ENCODE measurements around the gene DNMT1.
A peak's percentile ranks its signal among the peaks of the same experiment; 100 is the strongest.

DNMT1 gene

GRCh38 chr19:10231612-10232228 is 37.0 kb upstream of the DNMT1 start:
- no peak for TF ChIP-seq FOXP2 (optimal IDR thresholded peaks at IDR 0.05; ENCODE audit: control extremely low read depth, extremely low read length, insufficient read depth)
- no peak for TF ChIP-seq POLR2AphosphoS5 (IDR thresholded peaks at IDR 0.05; ENCODE audit: borderline replicate concordance, low read depth, low read length)
- no peak for DNase-seq (ENCODE audit: low read depth, low spot score)
- Histone ChIP-seq H3K9ac (ENCODE audit: insufficient read length) (peak overlapping the region; percentile 73), H3K27ac (no peak overlapping the region), H3K36me3 (ENCODE audit: insufficient read depth, low read length) (no peaks in the 10 kb centered on the region), H3K9me3 (ENCODE audit: low read depth, low read length) (no peaks in the 10 kb centered on the region), H3K4me3 (peak overlapping the region; percentile 88)

- Histone ChIP-seq H3K9ac (ENCODE audit: insufficient read length) (peak within 1 kb of the TSS; percentile 73), H3K4me3 (peak within 1 kb of the TSS; percentile 88), H3K27ac (peak within 1 kb of the TSS; percentile 67; the same call in 1 of the 2 replicates), H3K36me3 (ENCODE audit: insufficient read depth, low read length) (no peaks in the 10 kb centered on the region), H3K9me3 (ENCODE audit: low read depth, low read length) (no peaks in the 10 kb centered on the region)
- TF ChIP-seq EZH2 (IDR thresholded peaks at IDR 0.05) (no peak), FOXP2 (optimal IDR thresholded peaks at IDR 0.05; ENCODE audit: control extremely low read depth, extremely low read length, insufficient read depth) (no peak), POLR2AphosphoS5 (IDR thresholded peaks at IDR 0.05; ENCODE audit: borderline replicate concordance, low read depth, low read length) (no peak; the same call in 1 of the 2 replicates)
- DNase-seq (ENCODE audit: low read depth, low spot score), result no peak
Observed at GRCh38 chr19:10230861-10231611, 36.3 kb upstream of the DNMT1 start, which contains the start of gene S1PR2. TSS of gene S1PR2 (minus strand) at chr19:10231331. CDS start at chr19:10224905, 6,426 bp downstream.

- Histone ChIP-seq H3K27ac (no peak overlapping the region), H3K9ac (ENCODE audit: insufficient read length) (peak overlapping the region; percentile 73), H3K4me3 (peak overlapping the region; percentile 88), H3K9me3 (ENCODE audit: low read depth, low read length) (no peaks in the 10 kb centered on the region), H3K36me3 (ENCODE audit: insufficient read depth, low read length) (no peaks in the 10 kb centered on the region)
- no peak for TF ChIP-seq EZH2 (IDR thresholded peaks at IDR 0.05)
- no peak for TF ChIP-seq FOXP2 (optimal IDR thresholded peaks at IDR 0.05; ENCODE audit: control extremely low read depth, extremely low read length, insufficient read depth)
- no peak for TF ChIP-seq POLR2AphosphoS5 (IDR thresholded peaks at IDR 0.05; ENCODE audit: borderline replicate concordance, low read depth, low read length)
- no peak for DNase-seq (ENCODE audit: low read depth, low spot score)
Observed at GRCh38 chr19:10230173-10230860, 35.6 kb upstream of the DNMT1 start.

GRCh38 chr19:10228920-10229319 is 34.2 kb upstream of the DNMT1 start:
- DNase-seq (ENCODE audit: low read depth, low spot score), result no peak
- no peak for TF ChIP-seq POLR2AphosphoS5 (IDR thresholded peaks at IDR 0.05; ENCODE audit: borderline replicate concordance, low read depth, low read length)
- no peak for TF ChIP-seq EZH2 (IDR thresholded peaks at IDR 0.05)
- no peak for TF ChIP-seq FOXP2 (optimal IDR thresholded peaks at IDR 0.05; ENCODE audit: control extremely low read depth, extremely low read length, insufficient read depth)
- Histone ChIP-seq H3K36me3 (ENCODE audit: insufficient read depth, low read length) (no peaks in the 10 kb centered on the region; the same call in 1 of the 2 replicates), H3K9ac (ENCODE audit: insufficient read length) (no peak overlapping the region), H3K27ac (no peak overlapping the region), H3K4me3 (no peak overlapping the region), H3K9me3 (ENCODE audit: low read depth, low read length) (no peaks in the 10 kb centered on the region)

- Histone ChIP-seq H3K27ac (no peak overlapping the region), H3K9me3 (ENCODE audit: low read depth, low read length) (no peaks in the 10 kb centered on the region), H3K9ac (ENCODE audit: insufficient read length) (no peak overlapping the region), H3K36me3 (ENCODE audit: insufficient read depth, low read length) (no peaks in the 10 kb centered on the region; the same call in 1 of the 2 replicates), H3K4me3 (no peak overlapping the region)
- no peak for DNase-seq (ENCODE audit: low read depth, low spot score)
- TF ChIP-seq POLR2AphosphoS5 (IDR thresholded peaks at IDR 0.05; ENCODE audit: borderline replicate concordance, low read depth, low read length), result no peak
- TF ChIP-seq FOXP2 (optimal IDR thresholded peaks at IDR 0.05; ENCODE audit: control extremely low read depth, extremely low read length, insufficient read depth), result no peak
- no peak for TF ChIP-seq EZH2 (IDR thresholded peaks at IDR 0.05)
Observed at GRCh38 chr19:10228393-10228792, 33.6 kb upstream of the DNMT1 start.

- Histone ChIP-seq H3K9me3 (ENCODE audit: low read depth, low read length) (no peaks in the 10 kb centered on the region), H3K9ac (ENCODE audit: insufficient read length) (no peak overlapping the region), H3K27ac (no peak overlapping the region), H3K4me3 (peak overlapping the region; percentile 38), H3K36me3 (ENCODE audit: insufficient read depth, low read length) (no peaks in the 10 kb centered on the region; the same call in 1 of the 2 replicates)
- no peak for DNase-seq (ENCODE audit: low read depth, low spot score)
- TF ChIP-seq EZH2 (IDR thresholded peaks at IDR 0.05) (no peak), POLR2AphosphoS5 (IDR thresholded peaks at IDR 0.05; ENCODE audit: borderline replicate concordance, low read depth, low read length) (no peak), FOXP2 (optimal IDR thresholded peaks at IDR 0.05; ENCODE audit: control extremely low read depth, extremely low read length, insufficient read depth) (no peak)
Observed at GRCh38 chr19:10227026-10227971, 32.5 kb upstream of the DNMT1 start.

- H3K9ac ChIP-seq (ENCODE audit: insufficient read length), result no peak overlapping the region
- H3K36me3 ChIP-seq (ENCODE audit: insufficient read depth, low read length), result no peaks in the 10 kb centered on the region; the same call in 1 of the 2 replicates
- no peak for TF ChIP-seq POLR2AphosphoS5 (IDR thresholded peaks at IDR 0.05; ENCODE audit: borderline replicate concordance, low read depth, low read length)
- TF ChIP-seq EZH2 (IDR thresholded peaks at IDR 0.05), result no peak
- no peak for TF ChIP-seq FOXP2 (optimal IDR thresholded peaks at IDR 0.05; ENCODE audit: control extremely low read depth, extremely low read length, insufficient read depth)
- H3K9me3 ChIP-seq (ENCODE audit: low read depth, low read length), result no peaks in the 10 kb centered on the region
- H3K27ac ChIP-seq, result peak overlapping the region; percentile 22
- H3K4me3 ChIP-seq, result peak overlapping the region; percentile 38; the same call in 1 of the 2 replicates
- no peak for DNase-seq (ENCODE audit: low read depth, low spot score)
Observed at GRCh38 chr19:10226376-10227025, 31.7 kb upstream of the DNMT1 start.
